COLO668 (cell line): ENCODE data around the gene TRIM59.

Experiments
- DNase-seq: peaks from one replicate; lab custom pipeline; 2025; ENCODE audit not compliant: unreplicated experiment; lab: John Stamatoyannopoulos, UW

The TRIM59 gene

GRCh38 chr3:160449636-160450598 lies at the start of gene TRIM59:
Gene TRIM59, minus strand, starts transcription at chr3:160449786. Its CDS starts 10,603 bp downstream, at chr3:160439183.
- DNase-seq: peak; percentile 85

- DNase-seq: no peak
Observed at GRCh38 chr3:160498202-160498601, 48.6 kb upstream of the TRIM59 start.

GRCh38 chr3:160490166-160490565 lies 40.6 kb upstream of the TRIM59 start:
- no peak for DNase-seq

GRCh38 chr3:160486459-160486869 lies 36.9 kb upstream of the TRIM59 start:
- peak; percentile 1 for DNase-seq

- no peak for DNase-seq
Observed at GRCh38 chr3:160482796-160483195, 33.2 kb upstream of the TRIM59 start.

GRCh38 chr3:160481856-160482255 lies 32.3 kb upstream of the TRIM59 start:
- DNase-seq: no peak

GRCh38 chr3:160480931-160481330 lies 31.3 kb upstream of the TRIM59 start:
- no peak for DNase-seq

GRCh38 chr3:160479376-160479775 lies 29.8 kb upstream of the TRIM59 start:
- DNase-seq: no peak

GRCh38 chr3:160478338-160478737 lies 28.8 kb upstream of the TRIM59 start:
- no peak for DNase-seq

GRCh38 chr3:160477750-160478149 lies 28.2 kb upstream of the TRIM59 start:
- no peak for DNase-seq

GRCh38 chr3:160475884-160476283 lies 26.3 kb upstream of the TRIM59 start:
- no peak for DNase-seq

- no peak for DNase-seq
Observed at GRCh38 chr3:160475153-160475552, 25.6 kb upstream of the TRIM59 start.

- DNase-seq: no peak
Observed at GRCh38 chr3:160474416-160474838, 24.8 kb upstream of the TRIM59 start.

- no peak for DNase-seq
Observed at GRCh38 chr3:160473978-160474377, 24.4 kb upstream of the TRIM59 start.

- DNase-seq: no peak
Observed at GRCh38 chr3:160473221-160473620, 23.6 kb upstream of the TRIM59 start.

GRCh38 chr3:160472344-160472743 lies 22.8 kb upstream of the TRIM59 start:
- DNase-seq: no peak

- no peak for DNase-seq
Observed at GRCh38 chr3:160471892-160472291, 22.3 kb upstream of the TRIM59 start.

GRCh38 chr3:160470181-160470580 lies 20.6 kb upstream of the TRIM59 start:
- DNase-seq: no peak

- no peak for DNase-seq
Observed at GRCh38 chr3:160464971-160465370, 15.4 kb upstream of the TRIM59 start.

- no peak for DNase-seq
Observed at GRCh38 chr3:160464321-160464720, 14.7 kb upstream of the TRIM59 start.

- DNase-seq: no peak
Observed at GRCh38 chr3:160460033-160460432, 10.4 kb upstream of the TRIM59 start.

- no peak for DNase-seq
Observed at GRCh38 chr3:160459450-160459970, 9.9 kb upstream of the TRIM59 start.
